Activated CD8-positive, alpha-beta memory T cell treated with anti-CD3 and anti-CD28 coated beads for 48 hours (primary cell): Measurements from ENCODE around the gene SCGB2B2.
"Not testable (repeated sequence)": the region's sequence is repeated elsewhere in the genome, so short reads cannot be mapped to it uniquely, and the experiment has no call there.

Experiments
- DNase-seq, 3 experiments: peaks; one replicate each; pipeline ENCODE4 v3.0.0-alpha.2; 2020; ENCODE audit warnings: low read depth in 2 of 3, low spot score in 2 of 3

SCGB2B2 gene

GRCh38 chr19:34669305-34669704 lies 7.7 kb downstream of the SCGB2B2 start:
- DNase-seq: no peak

DNA sequence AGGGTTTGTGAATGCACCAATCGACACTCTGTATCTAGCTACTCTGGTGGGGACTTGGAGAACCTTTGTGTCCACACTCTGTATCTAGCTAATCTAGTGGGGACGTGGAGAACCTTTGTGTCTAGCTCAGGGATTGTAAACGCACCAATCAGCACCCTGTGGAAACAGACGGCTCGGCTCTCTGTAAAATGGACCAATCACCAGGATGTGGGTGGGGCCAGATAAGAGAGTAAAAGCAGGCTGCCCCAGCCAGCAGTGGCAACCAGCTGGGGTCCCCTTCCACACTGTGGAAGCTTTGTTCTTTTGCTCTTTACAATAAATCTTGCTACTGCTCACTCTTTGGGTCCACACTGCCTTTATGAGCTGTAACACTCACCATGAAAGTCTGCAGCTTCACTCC lies 8.3 kb downstream of the SCGB2B2 start:
- DNase-seq: not testable (repeated sequence)

DNA sequence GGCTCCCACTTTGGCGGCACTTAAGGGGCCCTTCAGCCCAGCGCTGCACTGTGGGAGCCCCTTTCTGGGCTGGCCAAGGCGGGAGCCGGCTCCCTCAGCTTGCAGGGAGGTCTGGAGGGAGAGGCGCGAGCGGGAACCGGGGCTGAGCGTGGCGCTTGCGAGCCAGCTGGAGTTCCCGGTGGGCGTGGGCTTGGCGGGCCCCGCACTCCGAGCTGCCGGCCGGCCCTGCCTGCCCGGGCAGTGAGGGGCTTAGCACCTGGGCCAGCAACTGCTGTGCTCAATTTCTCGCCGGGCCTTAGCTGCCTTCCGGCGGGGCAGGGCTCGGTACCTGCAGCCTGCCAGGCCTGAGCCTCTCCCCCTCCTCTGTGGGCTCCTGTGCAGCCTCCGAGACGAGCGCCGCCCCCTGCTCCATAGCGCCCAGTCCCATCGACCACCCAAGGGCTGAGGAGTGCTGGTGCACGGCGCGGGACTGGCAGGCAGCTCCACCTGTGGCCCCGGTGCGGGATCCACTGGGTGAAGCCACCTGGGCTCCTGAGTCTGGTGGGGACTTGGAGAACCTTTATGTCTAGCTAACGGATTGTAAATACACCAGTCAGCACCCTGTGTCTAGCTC lies 8.8 kb downstream of the SCGB2B2 start:
- not testable (repeated sequence) for DNase-seq

- no peak for DNase-seq
Measured at GRCh38 chr19:34667349-34668076, 9.4 kb downstream of the SCGB2B2 start.

- DNase-seq: no peak
Measured at GRCh38 chr19:34666958-34667265, 10.0 kb downstream of the SCGB2B2 start.

DNA sequence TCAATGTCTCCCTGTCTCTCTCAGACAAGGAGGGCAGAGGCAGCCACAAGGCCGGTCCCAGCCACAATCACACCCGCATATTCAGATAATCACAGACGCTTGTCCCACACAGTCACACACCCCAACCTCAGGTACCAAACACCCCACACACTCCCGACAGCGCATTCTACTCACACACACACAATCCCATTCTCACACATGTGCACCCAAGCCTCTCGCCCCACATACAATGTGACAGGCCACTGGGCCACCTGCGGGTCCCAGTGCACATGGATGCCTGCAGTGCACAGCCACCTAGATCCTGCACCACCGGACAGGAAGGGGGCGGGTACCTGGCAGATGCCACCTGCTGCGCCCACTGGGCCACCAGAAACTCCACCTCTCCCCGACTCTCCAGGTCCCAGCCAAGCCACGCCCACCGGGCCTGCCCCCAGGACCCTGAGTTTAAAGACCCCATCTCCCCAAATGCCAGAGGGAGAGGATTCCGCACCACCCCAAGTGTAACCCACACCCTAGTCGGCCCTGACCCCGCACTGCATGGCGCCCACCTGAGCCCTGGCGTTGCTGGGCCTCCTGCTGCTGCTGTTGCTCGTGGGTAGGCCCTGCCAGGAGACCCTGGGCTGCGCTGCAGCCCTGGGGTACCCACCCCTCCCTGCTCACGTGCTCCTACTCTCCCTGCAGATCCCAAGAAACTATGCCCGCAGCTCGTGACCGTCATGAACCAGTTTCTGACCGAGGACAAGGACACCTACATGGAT lies 10.6 kb downstream of the SCGB2B2 start:
- DNase-seq: no peak

GRCh38 chr19:34665275-34665674 lies 11.7 kb downstream of the SCGB2B2 start:
- not testable (repeated sequence) for DNase-seq

GRCh38 chr19:34664870-34665269 lies 12.1 kb downstream of the SCGB2B2 start:
- no peak for DNase-seq

- no peak for DNase-seq
Measured at GRCh38 chr19:34664168-34664567, 12.8 kb downstream of the SCGB2B2 start.

- DNase-seq: no peak
Measured at GRCh38 chr19:34662919-34663318, 14.0 kb downstream of the SCGB2B2 start.

- no peak for DNase-seq
Measured at GRCh38 chr19:34661357-34661756, 15.6 kb downstream of the SCGB2B2 start.

DNA sequence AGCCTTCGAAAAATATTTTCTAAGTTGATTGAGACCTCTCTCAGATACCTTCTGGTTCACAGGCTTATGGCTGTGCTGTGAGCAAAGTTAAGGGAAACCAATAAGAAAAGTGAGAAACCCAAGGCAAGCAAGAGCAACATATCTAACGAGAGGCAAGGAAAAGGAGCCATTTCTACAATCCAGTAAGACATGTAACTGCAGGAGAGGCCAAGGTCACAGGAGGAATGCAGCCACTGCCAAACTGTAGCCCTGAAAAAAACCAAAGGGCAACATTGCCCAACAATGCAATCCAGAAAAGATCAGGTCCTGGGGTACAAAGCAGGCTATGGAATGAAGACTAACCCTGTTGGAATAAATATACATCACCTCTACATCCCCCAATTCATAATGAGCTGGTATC lies 21.3 kb downstream of the SCGB2B2 start:
- DNase-seq: no peak

GRCh38 chr19:34654796-34655195 lies 22.2 kb downstream of the SCGB2B2 start:
- DNase-seq: no peak

DNA sequence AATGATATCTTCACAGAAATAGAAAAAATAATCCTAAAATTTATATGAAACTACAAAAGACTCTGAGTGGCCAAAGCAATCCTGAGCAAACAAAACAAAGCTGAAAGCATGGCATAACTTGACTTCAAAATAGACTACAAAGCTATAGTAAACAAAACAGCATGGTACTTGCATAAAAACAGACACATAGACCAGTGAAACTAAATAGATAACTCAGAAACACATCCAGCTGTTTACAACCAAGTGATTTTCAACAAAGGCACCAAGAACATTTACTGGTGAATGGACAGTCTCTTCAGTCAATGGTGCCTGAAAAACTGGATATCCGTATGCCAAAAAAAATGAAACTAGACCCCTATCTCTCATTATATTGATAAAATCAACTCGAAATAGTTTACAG lies 25.2 kb downstream of the SCGB2B2 start:
- DNase-seq: no peak

DNA sequence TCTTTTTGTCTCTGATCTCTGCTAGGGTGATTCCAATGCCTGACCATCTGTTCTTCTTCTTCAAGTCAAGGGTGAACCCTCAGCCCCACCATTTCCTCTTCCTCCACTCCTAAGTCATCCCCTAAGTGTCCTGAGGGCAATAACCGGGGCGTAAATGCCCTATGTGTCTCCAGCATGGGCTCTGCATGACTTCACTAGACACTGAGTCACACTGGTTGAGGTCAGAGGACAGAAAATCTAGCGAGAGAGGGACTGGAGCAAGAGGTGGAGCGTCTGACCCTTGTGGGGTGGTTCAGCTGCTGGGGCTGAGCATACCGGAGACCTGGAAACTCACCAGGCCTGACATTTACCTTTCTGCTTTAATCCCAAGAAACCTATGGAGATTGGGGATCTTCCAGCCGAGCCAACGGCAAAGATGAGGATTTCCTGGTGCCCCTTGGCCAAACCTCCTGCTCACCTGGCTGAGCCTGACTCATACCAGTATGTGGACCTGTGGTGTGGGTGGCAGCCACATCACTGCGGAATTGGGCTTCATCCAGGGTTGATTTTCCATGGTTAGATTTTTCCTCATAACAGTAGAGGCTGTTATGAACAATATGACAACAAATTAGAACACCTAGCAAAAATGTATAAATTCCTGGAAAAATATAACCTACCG lies 26.9 kb downstream of the SCGB2B2 start:
- no peak for DNase-seq

DNA sequence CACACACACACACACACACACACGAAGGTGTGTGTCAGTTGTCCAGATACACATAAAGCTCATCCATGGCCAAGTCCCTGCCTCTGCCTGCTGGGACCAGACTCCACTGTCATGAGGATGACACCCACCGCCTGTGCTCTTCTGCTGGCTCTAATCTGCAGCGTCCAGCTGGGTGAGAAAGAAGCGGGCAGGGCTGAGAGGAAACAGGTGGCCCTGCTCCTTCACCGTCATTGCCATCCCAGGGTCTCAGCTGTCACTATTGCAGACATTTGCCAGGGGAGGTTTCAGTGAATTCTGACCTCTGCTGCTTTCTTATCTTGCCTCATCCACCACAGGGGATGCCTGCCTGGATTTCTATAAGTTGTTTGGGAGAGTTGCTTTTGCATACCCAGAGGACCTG lies 31.4 kb downstream of the SCGB2B2 start:
- no peak for DNase-seq

- no peak for DNase-seq
Measured at GRCh38 chr19:34644991-34645461, 31.9 kb downstream of the SCGB2B2 start.

GRCh38 chr19:34642241-34642640 lies 34.7 kb downstream of the SCGB2B2 start:
- no peak for DNase-seq

- peak in 1 of 3 experiments; percentile 52 for DNase-seq
Measured at GRCh38 chr19:34639491-34640085, 37.4 kb downstream of the SCGB2B2 start.

DNA sequence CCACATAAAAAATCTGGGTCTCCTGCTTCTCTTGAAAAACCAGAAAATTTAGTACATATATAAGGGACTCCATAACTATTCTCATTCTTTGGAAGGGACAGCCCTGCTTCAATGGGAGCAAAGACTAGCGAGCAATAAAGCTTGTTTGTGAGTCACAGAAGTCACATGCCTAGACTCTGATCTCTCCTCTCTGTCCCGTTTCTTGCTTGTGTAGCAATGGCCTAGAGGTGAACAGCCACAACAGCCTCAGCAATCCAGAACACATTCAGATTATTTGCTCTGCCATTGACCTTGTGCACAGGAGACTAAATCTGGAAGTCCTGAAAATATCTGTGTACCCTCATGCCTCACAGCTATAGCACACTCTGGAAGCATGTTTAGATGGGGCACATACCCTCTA lies 43.2 kb downstream of the SCGB2B2 start:
- DNase-seq: no peak
